GM21528 (cell line): ENCODE measurements around the gene SH3D19.

Experiments
- ATAC-seq: cut with Tn5 transposase; IDR thresholded peaks from one replicate; pipeline ENCODE4 v1.9.1; 2021; ENCODE audit warnings: mild to moderate bottlenecking, moderate library complexity; ENCODE audit not compliant: unreplicated experiment, low FRiP score

The SH3D19 gene, protein sequence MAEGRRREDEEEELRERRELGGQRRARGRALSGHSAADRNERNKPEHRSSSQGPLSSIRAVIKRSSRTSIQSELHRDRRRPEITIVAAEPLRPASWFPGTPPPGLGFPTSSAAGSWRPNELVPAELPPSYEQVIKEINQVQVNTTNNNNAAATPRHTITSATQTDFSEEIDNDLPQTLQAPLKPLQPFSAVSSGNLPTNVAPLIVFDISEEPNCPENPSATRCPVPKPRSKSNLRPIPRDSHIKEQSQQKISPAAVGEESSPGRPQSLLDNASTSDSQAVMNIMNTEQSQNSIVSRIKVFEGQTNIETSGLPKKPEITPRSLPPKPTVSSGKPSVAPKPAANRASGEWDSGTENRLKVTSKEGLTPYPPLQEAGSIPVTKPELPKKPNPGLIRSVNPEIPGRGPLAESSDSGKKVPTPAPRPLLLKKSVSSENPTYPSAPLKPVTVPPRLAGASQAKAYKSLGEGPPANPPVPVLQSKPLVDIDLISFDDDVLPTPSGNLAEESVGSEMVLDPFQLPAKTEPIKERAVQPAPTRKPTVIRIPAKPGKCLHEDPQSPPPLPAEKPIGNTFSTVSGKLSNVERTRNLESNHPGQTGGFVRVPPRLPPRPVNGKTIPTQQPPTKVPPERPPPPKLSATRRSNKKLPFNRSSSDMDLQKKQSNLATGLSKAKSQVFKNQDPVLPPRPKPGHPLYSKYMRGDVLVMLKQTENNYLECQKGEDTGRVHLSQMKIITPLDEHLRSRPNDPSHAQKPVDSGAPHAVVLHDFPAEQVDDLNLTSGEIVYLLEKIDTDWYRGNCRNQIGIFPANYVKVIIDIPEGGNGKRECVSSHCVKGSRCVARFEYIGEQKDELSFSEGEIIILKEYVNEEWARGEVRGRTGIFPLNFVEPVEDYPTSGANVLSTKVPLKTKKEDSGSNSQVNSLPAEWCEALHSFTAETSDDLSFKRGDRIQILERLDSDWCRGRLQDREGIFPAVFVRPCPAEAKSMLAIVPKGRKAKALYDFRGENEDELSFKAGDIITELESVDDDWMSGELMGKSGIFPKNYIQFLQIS

DNA sequence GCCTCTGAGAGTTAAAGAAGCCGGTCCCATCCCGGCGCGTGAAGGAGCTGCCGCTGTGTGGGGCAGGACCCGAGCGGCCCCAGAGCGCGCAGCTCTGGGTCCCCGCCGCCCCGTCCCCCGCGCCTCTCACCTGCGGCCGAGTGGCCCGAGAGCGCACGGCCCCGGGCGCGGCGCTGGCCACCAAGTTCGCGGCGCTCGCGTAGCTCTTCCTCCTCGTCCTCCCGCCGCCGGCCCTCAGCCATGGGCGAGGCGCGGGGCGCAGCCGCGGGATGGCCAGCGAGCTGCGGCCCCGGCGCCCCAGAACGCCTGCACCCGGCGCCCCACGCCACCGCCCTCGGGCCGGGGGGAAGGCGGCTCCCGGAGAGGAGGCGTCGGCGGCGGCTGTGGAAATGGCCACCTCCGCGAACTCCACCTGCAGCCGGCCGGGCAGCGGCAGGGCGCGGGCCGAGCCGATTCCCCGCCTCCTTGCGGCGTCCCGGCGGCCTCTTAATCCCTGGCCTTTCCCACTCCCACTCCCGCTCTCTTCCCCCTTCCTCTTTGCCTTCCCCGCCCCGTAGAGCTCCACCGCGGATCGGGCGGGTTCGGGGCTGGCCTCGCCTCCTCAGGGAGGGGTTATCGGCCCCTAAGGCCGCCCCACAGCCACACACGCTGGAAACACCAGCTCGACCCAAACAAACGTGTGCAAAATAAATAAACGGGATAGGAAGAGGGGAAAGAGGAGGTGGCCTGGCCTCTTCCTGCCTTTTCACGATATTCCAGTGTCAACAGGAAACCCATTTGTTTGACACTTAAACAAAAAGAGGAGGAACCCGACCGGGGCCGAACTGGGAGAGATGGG is at the start of gene SH3D19:
SH3D19 (minus strand) TSS at position 495 of the 838 bp plus-strand sequence; CDS start at position 242, 253 bp downstream.
- ATAC-seq = no peak

DNA sequence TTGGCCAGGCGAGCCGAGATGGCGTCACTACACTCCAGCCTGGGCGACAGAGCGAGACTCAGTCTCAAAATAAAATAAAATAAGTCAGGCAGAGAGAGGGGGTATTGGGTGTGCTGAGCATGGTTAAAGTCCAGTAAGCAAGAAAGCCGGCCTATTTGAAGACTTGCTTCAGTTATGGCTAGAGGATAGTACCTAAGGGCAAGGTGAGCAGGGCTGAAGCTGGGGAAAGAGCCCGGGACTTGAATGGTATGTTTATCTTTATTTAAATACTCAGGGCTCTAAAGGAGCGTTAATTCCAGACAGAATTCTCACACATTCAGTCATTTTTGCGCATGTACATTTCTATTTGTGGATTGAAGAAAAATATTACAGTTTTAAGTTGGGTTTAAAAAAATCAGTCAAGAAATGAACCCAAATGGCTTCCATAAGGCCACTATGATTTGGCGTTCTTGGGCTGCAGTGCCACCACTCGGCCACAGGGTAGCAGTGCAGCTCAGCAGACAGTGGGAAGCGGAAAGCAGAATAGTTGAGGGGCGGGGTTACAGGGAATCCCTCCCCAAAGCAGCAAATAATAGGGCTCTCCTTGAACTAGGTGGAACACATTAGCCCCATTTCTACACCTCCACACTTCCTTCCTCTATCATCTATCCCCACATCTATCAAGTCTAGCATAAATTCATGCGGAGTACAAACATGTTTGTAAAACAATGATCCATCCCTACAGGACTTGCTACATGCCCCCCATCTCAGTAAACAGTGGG is 37.2 kb upstream of the SH3D19 start:
- peak; percentile 96 for ATAC-seq

DNA sequence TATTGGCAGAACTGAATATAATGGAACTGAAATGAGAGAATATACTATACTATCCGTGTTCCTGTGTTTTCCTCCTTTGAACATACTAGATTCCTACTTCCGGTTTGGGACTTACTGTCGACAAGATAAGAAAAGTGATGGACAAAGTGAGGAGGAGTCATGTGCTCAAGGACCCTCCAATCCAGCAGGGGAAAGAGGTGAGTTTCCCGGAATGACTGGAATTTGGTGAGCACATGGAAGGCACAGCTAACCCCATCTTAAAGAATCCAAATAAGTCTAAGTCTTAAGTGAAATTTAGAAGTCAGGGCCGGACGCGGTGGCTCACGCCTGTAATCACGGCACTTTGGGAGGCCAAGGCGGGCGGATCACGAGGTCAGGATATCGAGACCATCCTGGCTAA is 36.6 kb upstream of the SH3D19 start:
- ATAC-seq = no peak

DNA sequence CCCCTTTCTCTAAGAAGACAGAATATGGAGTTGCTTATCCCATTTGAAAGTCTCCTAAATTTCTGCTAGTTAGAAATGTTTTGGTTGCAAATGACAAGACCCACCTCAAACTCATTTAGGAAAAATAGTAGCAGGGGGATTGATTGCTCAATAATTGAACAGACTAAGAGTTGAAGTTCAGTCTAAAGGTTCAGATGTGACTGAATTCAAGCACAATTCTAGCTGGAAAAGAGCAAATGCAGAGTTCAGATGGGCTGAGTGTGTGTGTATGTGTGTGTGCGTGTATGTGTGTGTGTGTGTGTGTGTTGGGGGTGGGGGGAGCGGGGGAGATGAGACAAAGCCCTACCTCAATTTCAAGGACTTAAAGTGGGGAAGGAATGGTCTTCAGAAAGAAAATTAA is 35.7 kb upstream of the SH3D19 start:
- ATAC-seq = no peak

DNA sequence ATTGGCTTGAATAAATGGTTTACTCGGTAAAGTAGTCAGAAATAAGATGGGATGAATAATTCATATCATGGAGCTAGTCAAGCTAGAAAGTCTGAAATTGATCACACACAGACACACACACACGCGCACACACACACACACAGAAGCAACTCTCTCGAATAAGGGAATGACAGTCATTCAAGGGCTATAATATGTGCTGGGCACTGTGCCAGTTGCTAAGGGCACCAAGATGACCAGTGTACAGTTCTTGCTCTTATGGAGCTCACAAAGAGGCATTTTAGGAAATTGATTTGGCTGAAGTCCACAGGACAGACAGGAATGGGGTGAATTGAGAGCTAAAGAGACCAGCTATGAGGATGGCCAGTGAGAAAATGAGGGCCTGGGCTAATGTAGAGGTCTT is 34.2 kb upstream of the SH3D19 start:
- no peak for ATAC-seq

DNA sequence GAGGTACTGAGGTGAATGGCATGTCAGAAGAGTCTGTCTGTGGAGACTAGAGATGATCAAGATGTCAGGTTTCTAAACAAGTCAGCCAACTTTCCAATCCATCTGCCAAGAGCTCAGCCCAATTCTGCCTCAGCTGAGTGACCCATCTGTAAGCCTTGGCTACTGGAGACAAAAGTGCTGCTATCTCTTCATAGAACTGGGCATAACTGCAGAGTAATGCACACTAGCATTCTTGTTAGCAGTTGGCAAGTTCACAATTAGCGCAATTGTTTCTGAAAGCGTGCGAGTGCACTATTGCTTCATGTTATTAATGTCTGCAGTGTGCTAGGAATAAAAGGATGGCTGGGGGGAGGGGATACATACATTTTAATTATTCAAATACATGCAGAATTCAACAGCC is 32.9 kb upstream of the SH3D19 start:
- no peak for ATAC-seq

DNA sequence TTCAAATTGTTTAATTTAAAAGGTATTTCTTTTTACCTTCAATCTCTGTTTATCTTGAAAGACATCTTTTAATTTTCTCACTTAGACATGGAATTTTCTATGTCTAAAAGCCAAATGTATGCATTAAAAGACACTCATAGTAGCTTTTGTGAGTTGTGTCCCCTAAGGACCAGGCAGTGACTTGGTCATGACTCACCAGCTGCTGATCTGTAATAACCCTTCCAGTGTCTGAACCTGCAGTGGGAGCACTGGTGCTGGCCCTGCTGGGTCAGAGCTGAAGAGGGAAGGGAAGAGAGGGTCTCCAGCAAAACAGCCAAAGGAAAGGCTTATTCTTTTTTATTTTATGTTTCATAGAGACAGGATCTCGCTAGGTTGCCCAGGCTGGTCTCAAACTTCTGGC is 31.1 kb upstream of the SH3D19 start:
- no peak for ATAC-seq

DNA sequence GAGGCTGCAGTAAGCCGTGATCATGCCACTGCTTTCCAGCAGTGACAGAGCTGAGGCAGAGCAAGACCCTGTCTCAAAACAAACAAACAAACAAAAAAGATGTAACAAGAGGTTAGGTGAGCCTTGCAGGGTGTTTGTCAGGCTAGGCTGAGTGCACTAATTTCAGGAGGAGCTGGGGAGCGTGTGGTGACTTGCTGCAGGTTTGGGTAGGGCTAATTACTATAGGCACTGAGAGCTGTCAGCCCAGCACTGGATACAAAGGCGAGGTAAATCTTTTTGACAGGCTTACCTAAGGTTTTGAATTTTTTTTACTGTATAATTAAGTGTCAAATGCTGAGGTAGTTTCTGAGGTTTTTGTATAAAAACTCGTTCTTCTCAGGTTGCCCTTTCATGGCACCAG is 29.8 kb upstream of the SH3D19 start:
- no peak for ATAC-seq

DNA sequence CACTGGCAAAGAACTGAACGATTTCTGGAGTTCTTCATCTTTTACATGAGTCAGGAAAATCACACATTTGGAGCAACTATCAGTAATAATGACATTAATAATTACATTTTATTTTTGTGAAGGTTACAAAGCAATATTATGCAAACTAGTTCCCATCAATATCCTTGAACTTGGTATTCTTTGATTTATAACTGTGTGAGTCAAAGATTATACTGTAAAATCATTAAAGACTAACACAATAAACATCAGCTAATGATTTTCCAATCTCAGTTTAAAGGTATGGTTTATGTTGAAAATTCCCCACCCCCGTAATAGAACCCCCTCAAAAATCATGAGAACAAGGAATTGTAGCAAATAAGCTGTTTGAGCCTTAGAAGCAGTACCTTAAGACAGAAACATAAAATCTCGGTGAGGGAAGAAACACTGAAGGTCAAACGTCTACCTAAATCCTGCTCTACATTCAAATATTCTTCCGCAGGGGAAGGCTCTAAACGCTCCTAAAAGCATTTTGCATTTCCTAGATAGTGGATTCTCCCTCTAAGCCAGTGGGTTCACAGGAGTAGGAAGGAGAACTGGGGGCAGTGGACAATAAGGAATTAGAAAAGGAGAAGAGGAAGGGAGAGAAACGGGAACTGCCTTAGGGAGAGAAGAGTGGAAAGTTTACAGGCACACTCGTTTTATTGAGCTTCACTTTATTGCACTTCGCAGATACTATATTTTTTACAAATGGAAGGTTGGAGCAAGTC is 22.3 kb upstream of the SH3D19 start:
- no peak for ATAC-seq

DNA sequence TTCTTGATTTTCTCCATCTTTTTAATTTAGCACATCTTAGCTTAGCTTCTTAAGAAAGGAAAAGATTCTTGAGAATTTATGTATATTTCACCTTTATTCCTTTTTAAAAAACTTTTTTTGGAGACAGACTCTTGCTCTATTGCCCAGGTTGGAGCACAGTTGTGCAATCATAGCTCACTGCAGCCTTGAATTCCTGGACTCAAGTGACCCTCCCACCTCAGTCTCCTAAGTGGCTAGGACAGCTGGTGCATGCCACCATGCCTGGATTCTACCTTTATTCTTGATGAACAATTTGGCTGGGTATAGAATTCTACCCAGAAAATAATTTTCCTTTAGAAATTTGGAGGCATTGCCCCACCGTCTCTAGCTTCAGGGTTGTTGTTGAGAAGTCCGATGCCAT is 19.5 kb upstream of the SH3D19 start:
- ATAC-seq = no peak

DNA sequence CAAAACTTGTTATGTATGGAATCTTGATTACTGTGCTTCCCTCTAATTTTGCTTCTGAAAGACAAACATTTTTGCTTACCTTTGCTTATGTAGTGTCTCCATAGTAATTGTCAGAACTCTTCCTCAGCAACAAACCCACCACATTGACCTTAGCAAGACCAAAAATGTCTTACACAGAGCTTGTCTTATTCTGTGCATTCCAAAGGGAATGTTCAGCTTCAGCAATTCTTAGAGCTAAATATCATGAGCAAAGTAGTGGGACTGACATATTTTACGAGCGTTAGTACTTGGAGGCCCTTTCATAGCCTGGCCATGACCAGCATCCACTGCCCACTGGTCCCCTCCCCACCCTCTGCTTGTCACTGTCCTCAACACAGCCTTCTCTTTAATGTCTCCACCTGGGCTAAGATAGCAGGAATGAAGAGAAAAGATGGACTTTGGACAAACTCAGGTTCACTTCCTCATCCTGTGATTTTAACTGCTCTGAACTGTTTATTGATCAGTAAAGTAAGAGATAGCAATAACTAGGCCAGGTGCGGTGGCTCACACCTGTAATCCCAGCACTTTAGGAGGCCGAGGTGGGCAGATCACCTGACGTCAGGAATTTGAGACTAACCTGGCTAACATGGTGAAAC is 15.5 kb upstream of the SH3D19 start:
- ATAC-seq = no peak

DNA sequence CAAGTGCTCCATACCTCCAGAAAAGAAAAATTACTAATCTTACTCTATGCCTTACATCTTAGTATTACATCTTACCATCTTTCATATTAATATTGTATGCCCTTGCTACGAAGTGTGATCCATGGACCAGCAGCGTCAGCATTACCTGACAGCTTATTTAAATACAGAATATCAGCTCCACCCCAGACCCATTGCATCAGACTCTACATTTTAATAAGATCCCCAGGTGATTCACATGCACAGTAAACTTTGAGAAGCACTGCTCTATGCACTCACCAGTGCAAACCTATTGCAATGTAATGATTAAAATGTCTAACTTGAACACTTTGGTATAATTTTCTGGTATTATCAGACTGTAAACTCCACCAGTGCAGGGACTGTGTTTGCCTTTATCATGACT is 14.1 kb upstream of the SH3D19 start:
- no peak for ATAC-seq

DNA sequence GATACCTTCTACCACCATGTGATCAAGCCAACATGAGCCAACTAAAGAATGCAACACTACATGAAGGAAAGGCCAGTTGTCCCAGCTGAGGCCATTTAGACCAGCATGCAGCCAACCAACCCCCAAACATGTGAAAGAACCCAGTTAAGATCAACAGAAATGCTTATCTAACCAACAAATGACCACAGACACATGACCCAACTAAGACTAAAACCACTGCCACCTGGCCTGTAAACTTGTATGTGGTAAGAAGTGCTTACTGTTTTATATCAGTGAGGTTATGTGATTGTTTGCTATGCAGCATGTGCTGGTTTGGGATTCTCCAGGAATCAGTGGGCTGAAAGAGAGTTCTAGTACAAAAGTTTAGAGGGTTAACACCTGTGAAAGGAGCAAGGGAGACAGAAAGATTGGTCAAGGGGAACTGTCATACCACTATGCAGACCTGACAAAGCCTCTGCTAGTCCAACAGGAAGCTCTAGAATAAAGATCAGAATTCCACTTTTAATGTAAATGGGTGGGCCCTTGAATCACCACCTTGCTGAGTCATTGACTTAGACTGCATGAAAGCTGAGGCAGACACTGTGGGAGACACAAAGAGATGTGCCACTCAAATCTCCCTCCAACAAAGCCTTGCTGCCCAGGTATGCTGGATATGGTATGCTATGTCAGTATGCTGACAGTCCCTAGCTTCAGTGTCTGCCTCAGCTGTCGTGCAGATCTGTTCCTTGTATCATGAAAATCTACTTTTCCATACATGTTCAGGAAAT is 6.1 kb upstream of the SH3D19 start:
- no peak for ATAC-seq

DNA sequence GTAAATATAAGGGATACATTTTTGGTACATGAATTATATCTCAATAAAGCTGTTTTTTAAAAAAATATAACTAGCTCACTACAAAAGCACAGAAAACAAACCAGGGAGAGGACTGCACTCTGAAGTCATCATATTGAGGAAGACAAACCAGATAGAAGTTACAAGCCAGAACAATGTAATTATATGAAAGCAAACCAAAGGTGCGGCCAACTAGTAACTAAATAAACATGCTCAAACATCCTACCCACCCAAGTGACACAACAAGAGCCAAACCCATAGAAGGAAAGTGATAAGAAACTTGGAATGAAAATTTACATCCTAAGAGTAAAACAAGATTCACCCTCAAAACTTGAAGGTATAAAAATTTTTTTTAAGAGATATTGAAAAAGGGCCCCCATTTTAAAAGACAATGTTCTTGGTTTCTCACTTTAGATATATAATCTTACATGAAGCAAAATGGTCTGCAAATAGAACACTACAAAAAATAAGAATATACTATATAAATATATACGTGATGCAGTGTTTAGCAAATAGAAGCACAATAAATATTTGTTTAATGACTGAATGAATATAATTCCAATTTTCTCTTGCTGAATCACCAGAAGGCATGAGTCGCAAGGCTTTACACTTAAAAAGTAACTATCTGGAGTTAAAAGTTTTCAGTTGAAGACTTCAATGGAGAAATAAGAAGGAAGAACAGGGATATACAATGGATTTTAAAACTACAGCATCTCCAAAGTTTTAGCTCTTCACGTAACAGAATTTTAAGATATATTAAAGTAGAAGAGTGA is 4.0 kb upstream of the SH3D19 start:
- ATAC-seq = no peak

DNA sequence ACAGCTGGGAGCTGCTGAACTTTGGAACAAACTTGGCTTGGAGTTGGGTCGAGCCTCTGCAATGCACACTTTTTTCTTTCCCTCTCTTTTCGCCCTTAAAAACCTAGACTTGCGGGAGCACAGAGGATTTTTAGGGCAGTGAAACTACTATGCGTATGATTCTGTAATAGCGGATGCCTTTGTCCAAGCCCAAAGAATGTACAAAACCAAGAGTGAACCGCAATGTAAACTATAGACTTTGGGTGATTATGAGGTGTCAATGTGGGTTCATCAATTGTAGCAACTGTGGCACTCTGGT is 493 bp upstream of the SH3D19 start:
- no peak for ATAC-seq

DNA sequence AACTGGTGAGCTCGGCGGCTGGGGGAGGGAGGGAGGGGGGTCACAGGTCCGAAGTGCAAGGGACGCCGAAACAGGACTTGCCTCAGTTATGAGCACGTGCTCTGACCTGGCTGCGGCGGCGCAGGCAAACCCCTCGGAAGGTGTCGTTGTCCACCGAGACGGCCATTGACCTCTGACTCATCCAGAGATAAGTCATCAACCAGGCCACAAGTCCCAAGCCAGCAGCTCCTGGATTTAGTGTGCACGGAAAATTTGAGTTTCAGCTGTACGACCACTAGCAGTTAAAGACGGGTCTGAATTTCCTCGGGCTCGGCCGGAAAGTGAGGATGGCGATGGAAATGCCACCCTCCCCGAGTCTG is 674 bp downstream of the SH3D19 start:
- no peak for ATAC-seq

DNA sequence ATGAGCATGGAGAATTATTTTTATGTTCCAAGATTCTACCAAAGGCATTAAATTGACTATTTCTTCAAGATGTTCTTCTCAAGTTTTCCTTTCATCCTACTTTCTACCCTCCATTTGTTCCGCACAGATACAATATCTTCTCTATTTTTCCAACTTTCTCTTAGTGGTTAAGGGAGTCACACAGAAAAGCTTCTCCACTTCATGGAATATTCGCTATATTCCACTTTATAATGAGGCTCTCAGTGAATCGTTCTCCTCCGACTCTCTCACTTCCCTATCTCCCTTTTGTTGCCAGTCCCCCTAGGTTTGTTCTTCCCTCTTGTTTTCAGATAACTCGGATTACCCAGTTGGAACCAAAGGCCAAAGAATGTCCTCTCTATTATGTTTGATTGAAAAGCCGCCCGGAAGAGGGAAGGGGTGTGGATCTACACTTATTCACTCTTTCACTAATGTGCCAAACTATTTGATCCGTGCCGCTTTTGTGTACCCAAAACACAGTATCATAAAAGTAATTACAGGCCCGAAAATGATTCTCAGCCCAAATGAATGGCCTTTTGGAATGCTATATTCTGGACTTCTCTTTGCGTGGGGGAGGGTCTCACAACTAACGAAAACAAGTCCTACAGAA is 1.2 kb downstream of the SH3D19 start:
- no peak for ATAC-seq
